Muscle layer of duodenum (tissue), 2 donors: ENCODE measurements around the gene OS9.

Experiments used
- H3K27ac ChIP-seq: one replicate; pipeline ENCODE4 v1.7.0; 2013; ENCODE audit warnings: mild to moderate bottlenecking, low read length
- H3K27me3 ChIP-seq: one replicate; pipeline ENCODE4 v1.7.0; 2013; ENCODE audit warnings: low read depth, mild to moderate bottlenecking, control low read depth, low read length
- H3K36me3 ChIP-seq, 2 donors: one replicate each; pipeline ENCODE4 v1.7.0; 2013; ENCODE audit warnings: low read length in 2 of 2, control low read depth in 1 of 2, mild to moderate bottlenecking in 1 of 2; ENCODE audit not compliant: insufficient read depth in 2 of 2, control insufficient read depth in 1 of 2
- H3K4me1 ChIP-seq, 2 donors: one replicate each; pipeline ENCODE4 v1.7.0; 2013; ENCODE audit warnings: low read length in 2 of 2, mild to moderate bottlenecking in 2 of 2, control low read depth in 1 of 2, moderate library complexity in 1 of 2; ENCODE audit not compliant: insufficient read depth in 2 of 2, control insufficient read depth in 1 of 2
- H3K4me3 ChIP-seq, 2 donors: one replicate each; pipeline ENCODE4 v1.7.0; 2013; ENCODE audit warnings: low read length in 2 of 2, low read depth in 1 of 2, mild to moderate bottlenecking in 1 of 2
- H3K9me3 ChIP-seq, 2 donors: one replicate each; pipeline ENCODE4 v1.7.0; 2013; ENCODE audit warnings: low read length in 2 of 2, control low read depth in 1 of 2, mild to moderate bottlenecking in 1 of 2; ENCODE audit not compliant: control insufficient read depth in 1 of 2
- donor health status: healthy.

Gene OS9

GRCh38 chr12:57765003-57765697 is 71.2 kb downstream of the OS9 start:
- Histone ChIP-seq H3K27ac (no peak overlapping the region), H3K4me1 (peaks cover 9 to 27% of the 10 kb centered on the region in 2 donors), H3K36me3 (peaks cover 4 to 7% of the 10 kb centered on the region in 2 donors), H3K27me3 (peaks cover 36% of the 10 kb centered on the region), H3K4me3 (peak overlapping the region; percentile 34 to 52), H3K9me3 (no peaks in the 10 kb centered on the region)

- Histone ChIP-seq H3K4me3 (peak overlapping the region; percentile 49 to 52), H3K4me1 (peaks cover 9 to 28% of the 10 kb centered on the region in 2 donors), H3K27ac (no peak overlapping the region), H3K36me3 (peaks cover 4 to 7% of the 10 kb centered on the region in 2 donors), H3K27me3 (peaks cover 36% of the 10 kb centered on the region), H3K9me3 (no peaks in the 10 kb centered on the region)
These were observed 71.9 kb downstream of the OS9 start for GRCh38 chr12:57765698-57766463.

GRCh38 chr12:57766464-57767304 is 72.8 kb downstream of the OS9 start, which contains the start of gene CYP27B1:
TSS of gene CYP27B1 (minus strand) at chr12:57767078. CDS start at chr12:57767041, 37 bp downstream.
- H3K27ac ChIP-seq = no peak within 1 kb of the TSS
- H3K27me3 ChIP-seq = peaks cover 36% of the 10 kb centered on the region
- H3K36me3 ChIP-seq = peaks cover 4 to 7% of the 10 kb centered on the region in 2 donors
- peak within 1 kb of the TSS; percentile 49 to 52 for H3K4me3 ChIP-seq
- no peaks in the 10 kb centered on the region for H3K9me3 ChIP-seq
- peaks cover 9 to 36% of the 10 kb centered on the region in 2 donors for H3K4me1 ChIP-seq

- peaks cover 4 to 7% of the 10 kb centered on the region in 2 donors for H3K36me3 ChIP-seq
- H3K27me3 ChIP-seq = peaks cover 36% of the 10 kb centered on the region
- H3K27ac ChIP-seq = no peak overlapping the region
- H3K4me3 ChIP-seq = no peak overlapping the region
- H3K9me3 ChIP-seq = no peaks in the 10 kb centered on the region
- peaks cover 9 to 36% of the 10 kb centered on the region in 2 donors for H3K4me1 ChIP-seq
These were observed 73.4 kb downstream of the OS9 start for GRCh38 chr12:57767305-57767698.

- H3K27ac ChIP-seq = no peak overlapping the region
- H3K4me1 ChIP-seq = peaks cover 9 to 36% of the 10 kb centered on the region in 2 donors
- peaks cover 36% of the 10 kb centered on the region for H3K27me3 ChIP-seq
These were observed 73.9 kb downstream of the OS9 start for GRCh38 chr12:57767876-57768275.

GRCh38 chr12:57769594-57769993 is 75.7 kb downstream of the OS9 start:
- peaks cover 9 to 43% of the 10 kb centered on the region in 2 donors for H3K4me1 ChIP-seq
- H3K27me3 ChIP-seq = peaks cover 24% of the 10 kb centered on the region
- H3K4me3 ChIP-seq = no peak overlapping the region
- H3K9me3 ChIP-seq = no peaks in the 10 kb centered on the region
- peaks cover 4 to 7% of the 10 kb centered on the region in 2 donors for H3K36me3 ChIP-seq
- H3K27ac ChIP-seq = no peak overlapping the region

More at GRCh38 chr12:57767876-57768275, 73.9 kb downstream of the OS9 start:
- Histone ChIP-seq H3K4me3 (no peak overlapping the region), H3K9me3 (no peaks in the 10 kb centered on the region), H3K36me3 (peaks cover 4 to 7% of the 10 kb centered on the region in 2 donors)

- Histone ChIP-seq H3K27me3 (peaks cover 13% of the 10 kb centered on the region), H3K27ac (no peak overlapping the region), H3K4me1 (peaks cover 9 to 32% of the 10 kb centered on the region in 2 donors), H3K9me3 (no peaks in the 10 kb centered on the region), H3K4me3 (peak overlapping the region in 1 of 2 donors; percentile 95), H3K36me3 (peaks cover 4 to 7% of the 10 kb centered on the region in 2 donors)
These were observed 76.8 kb downstream of the OS9 start for GRCh38 chr12:57770734-57771133.
